H9 (cell line): ENCODE measurements around the gene ETV7. TPM values are rescaled to one million over a fixed set of nuclear protein-coding genes. Genes with fewer than 3 reads are reported as not detected.

Source experiments
- DNase-seq: peaks from one replicate; pipeline ENCODE4 v3.0.0-alpha.2; 2017
- H2AFZ ChIP-seq: one replicate; pipeline ENCODE4 v1.6.1; 2013; ENCODE audit warnings: mild to moderate bottlenecking, low read length, control low read depth, moderate library complexity
- H2AK5ac ChIP-seq: 2 replicates; pipeline ENCODE4 v1.6.1; 2013; ENCODE audit warnings: low read length, control low read depth, mixed read lengths; ENCODE audit not compliant: insufficient read length
- H2BK120ac ChIP-seq: one replicate; pipeline ENCODE4 v1.6.1; 2013; ENCODE audit warnings: low read depth, mild to moderate bottlenecking, low read length, control low read depth, inconsistent platforms; ENCODE audit not compliant: poor library complexity, severe bottlenecking
- H2BK12ac ChIP-seq: 2 replicates; pipeline ENCODE4 v1.6.1; 2013; ENCODE audit warnings: low read length, control low read depth, mixed read lengths, low read depth; ENCODE audit not compliant: insufficient read length
- H2BK15ac ChIP-seq: 2 replicates; pipeline ENCODE4 v1.6.1; 2013; ENCODE audit warnings: low read depth, low read length, control low read depth
- H2BK20ac ChIP-seq: one replicate; pipeline ENCODE4 v1.6.1; 2013; ENCODE audit warnings: low read depth, mild to moderate bottlenecking, low read length, control low read depth, inconsistent platforms; ENCODE audit not compliant: poor library complexity, severe bottlenecking
- H2BK5ac ChIP-seq: 2 replicates; pipeline ENCODE4 v1.6.1; 2013; ENCODE audit warnings: low read length, control low read depth, mixed read lengths; ENCODE audit not compliant: insufficient read length
- H3K14ac ChIP-seq: 2 replicates; pipeline ENCODE4 v1.6.1; 2013; ENCODE audit warnings: low read length, control low read depth; ENCODE audit not compliant: insufficient read depth
- H3K18ac ChIP-seq: 2 replicates; pipeline ENCODE4 v1.6.1; 2013; ENCODE audit warnings: low read depth, mild to moderate bottlenecking, mixed read lengths, low read length, control low read depth; ENCODE audit not compliant: insufficient read length
- H3K23ac ChIP-seq: 2 replicates; pipeline ENCODE4 v1.6.1; 2013; ENCODE audit warnings: low read length, control low read depth, mixed read lengths, low read depth; ENCODE audit not compliant: insufficient read length
- H3K23me2 ChIP-seq: 2 replicates; pipeline ENCODE4 v1.6.1; 2013; ENCODE audit warnings: low read depth, mild to moderate bottlenecking, mixed read lengths, low read length, control low read depth; ENCODE audit not compliant: insufficient read length, poor library complexity, severe bottlenecking
- H3K27ac ChIP-seq: 2 replicates; pipeline ENCODE4 v1.5.1; 2013; ENCODE audit warnings: low read length, control low read depth, mixed read lengths, low read depth; ENCODE audit not compliant: insufficient read length
- H3K27me3 ChIP-seq: 2 replicates; pipeline ENCODE4 v1.6.1; 2013; ENCODE audit warnings: low read length, control low read depth, inconsistent platforms; ENCODE audit not compliant: insufficient read depth
- H3K4ac ChIP-seq: 2 replicates; pipeline ENCODE4 v1.6.1; 2013; ENCODE audit warnings: low read depth, mild to moderate bottlenecking, control low read depth, inconsistent platforms, low read length, moderate library complexity
- H3K4me1 ChIP-seq: 2 replicates; pipeline ENCODE4 v1.6.1; 2013; ENCODE audit warnings: low read length, control low read depth, inconsistent platforms; ENCODE audit not compliant: insufficient read depth
- H3K4me2 ChIP-seq: 2 replicates; pipeline ENCODE4 v1.6.1; 2013; ENCODE audit warnings: low read length, control low read depth, mixed read lengths; ENCODE audit not compliant: insufficient read length, insufficient read depth
- H3K56ac ChIP-seq: 2 replicates; pipeline ENCODE4 v1.6.1; 2013; ENCODE audit warnings: low read depth, mild to moderate bottlenecking, mixed read lengths, low read length, control low read depth; ENCODE audit not compliant: insufficient read length
- H3K79me1 ChIP-seq: 2 replicates; pipeline ENCODE4 v1.6.1; 2013; ENCODE audit warnings: low read depth, mild to moderate bottlenecking, moderate library complexity, low read length, control low read depth, inconsistent platforms; ENCODE audit not compliant: insufficient read depth, poor library complexity, severe bottlenecking
- H3K79me2 ChIP-seq: 2 replicates; pipeline ENCODE4 v1.6.1; 2013; ENCODE audit warnings: low read length, control low read depth, inconsistent platforms; ENCODE audit not compliant: insufficient read depth
- H3K9ac ChIP-seq: 2 replicates; pipeline ENCODE4 v1.6.1; 2013; ENCODE audit warnings: low read length, control low read depth, mixed read lengths; ENCODE audit not compliant: insufficient read length; ENCODE audit errors: extremely low read depth
- H3K9me3 ChIP-seq: one replicate; pipeline ENCODE4 v1.6.1; 2013; ENCODE audit warnings: low read depth, low read length, inconsistent platforms; ENCODE audit not compliant: control insufficient read depth
- H3T11ph ChIP-seq: one replicate; pipeline ENCODE4 v1.6.1; 2013; ENCODE audit warnings: mild to moderate bottlenecking, low read length, control low read depth, inconsistent platforms
- H4K20me1 ChIP-seq: one replicate; pipeline ENCODE4 v1.6.1; 2013; ENCODE audit not compliant: control insufficient read depth, insufficient read length, insufficient read depth
- H4K5ac ChIP-seq: 2 replicates; pipeline ENCODE4 v1.6.1; 2013; ENCODE audit warnings: low read depth, mild to moderate bottlenecking, mixed read lengths, low read length, control low read depth; ENCODE audit not compliant: insufficient read length
- H4K8ac ChIP-seq: replicated peaks from 2 replicates; pipeline ENCODE4 v1.6.1; 2013; ENCODE audit warnings: low read length, control low read depth, mixed read lengths, low read depth; ENCODE audit not compliant: insufficient read length
- H4K91ac ChIP-seq: 2 replicates; pipeline ENCODE4 v1.6.1; 2013; ENCODE audit warnings: low read depth, mild to moderate bottlenecking, moderate library complexity, mixed read lengths, low read length, control low read depth; ENCODE audit not compliant: insufficient read length
- H3K27ac Mint-ChIP-seq, 3 experiments: 2 replicates in 2 of 3; 3 replicates in 1 of 3; pipeline ENCODE4 v1.8.0; 2020 to 2021; ENCODE audit warnings: mixed read lengths in 3 of 3, mild to moderate bottlenecking in 1 of 3, moderate library complexity in 1 of 3
- H3K27me3 Mint-ChIP-seq: 2 replicates; pipeline ENCODE4 v1.8.0; 2021; ENCODE audit warnings: low read depth, mild to moderate bottlenecking, moderate library complexity, mixed read lengths
- H3K36me3 Mint-ChIP-seq, 3 experiments: 2 replicates in 2 of 3; 3 replicates in 1 of 3; pipeline ENCODE4 v1.8.0; 2020 to 2021; ENCODE audit warnings: low read depth in 3 of 3, mixed read lengths in 3 of 3; ENCODE audit not compliant: insufficient read depth in 1 of 3
- H3K4me1 Mint-ChIP-seq, 2 experiments: 2 replicates each; pipeline ENCODE4 v1.8.0; 2020; ENCODE audit warnings: mixed read lengths in 2 of 2
- H3K4me3 Mint-ChIP-seq, 2 experiments: 2 replicates in 1 of 2; 3 replicates in 1 of 2; pipeline ENCODE4 v1.8.0; 2020 to 2021; ENCODE audit warnings: mild to moderate bottlenecking in 2 of 2, mixed read lengths in 2 of 2, moderate library complexity in 1 of 2
- H3K9me3 Mint-ChIP-seq, 2 experiments: 2 replicates in 1 of 2; 3 replicates in 1 of 2; pipeline ENCODE4 v1.8.0; 2020; ENCODE audit warnings: mild to moderate bottlenecking in 2 of 2, mixed read lengths in 2 of 2, moderate library complexity in 1 of 2
- CTCF ChIP-seq: fragments of 200-600 bp; sonication (generic); conservative IDR thresholded peaks from 3 replicates; pipeline ENCODE4 v1.8.0; 2021; ENCODE audit warnings: antibody characterized with exemption, mild to moderate bottlenecking
- WGBS: extraction: QIAGEN DNeasy Blood & Tissue Kit; methylation state at CpG from one replicate; pipeline ENCODE4 v1.1.7; 2013; ENCODE audit warnings: missing lambda C conversion rate, low lambda C conversion rate, mixed read lengths; ENCODE audit not compliant: insufficient read length; ENCODE audit errors: extremely low coverage; 5-methylcytosine and 5-hydroxymethylcytosine counted together
- total RNA-seq: library from RNA; stranded (reverse); gene quantifications from 2 replicates; pipeline ENCODE4 v1.2.1, GENCODE V29; 2021

The ETV7 gene
- total RNA-seq, 1 experiment from 2014 or later: 0.92 TPM

GRCh38 chr6:36376183-36376582 lies 11.3 kb downstream of the ETV7 start:
- H4K5ac ChIP-seq: no peak overlapping the region
- no peaks in the 10 kb centered on the region for H4K20me1 ChIP-seq
- no peaks in the 10 kb centered on the region for H3K79me1 ChIP-seq
- TF ChIP-seq CTCF: no peak
- Mint-ChIP-seq H3K4me3 (no peak overlapping the region), H3K27me3 (peaks cover 8% of the 10 kb centered on the region), H3K4me1 (peaks cover 24% of the 10 kb centered on the region in 2 experiments), H3K27ac (no peak overlapping the region), H3K36me3 (peaks cover 0 to 7% (median 0%) of the 10 kb centered on the region in 3 experiments; a peak in 2 of 7 replicates), H3K9me3 (peaks cover 0 to 4% of the 10 kb centered on the region in 2 experiments; a peak in 2 of 5 replicates)
- no peak overlapping the region for H2BK20ac ChIP-seq
- no peak overlapping the region for H2AFZ ChIP-seq
- no peak overlapping the region for H2BK12ac ChIP-seq
- H2BK5ac ChIP-seq: no peak overlapping the region
- no peaks in the 10 kb centered on the region for H3K27me3 ChIP-seq
- H3K79me2 ChIP-seq: 0 out of 2 replicates have a peak, but pooled peaks cover 2% of the 10 kb centered on the region
- H2BK120ac ChIP-seq: no peak overlapping the region
- no peak overlapping the region for H3K23ac ChIP-seq
- no peak overlapping the region for H4K91ac ChIP-seq
- no peak overlapping the region for H3K14ac ChIP-seq
- no peak overlapping the region for H3K4me2 ChIP-seq
- no peak overlapping the region for H3K27ac ChIP-seq
- no peak overlapping the region for H3T11ph ChIP-seq
- no peak overlapping the region for H3K18ac ChIP-seq
- H2BK15ac ChIP-seq: no peak overlapping the region
- no peak overlapping the region for H3K4ac ChIP-seq
- WGBS: no CpG with 5 or more reads among the region's 8 CpGs
- H4K8ac ChIP-seq: no peak overlapping the region
- H2AK5ac ChIP-seq: no peak overlapping the region
- no peak overlapping the region for H3K56ac ChIP-seq
- peaks cover 4% of the 10 kb centered on the region; the same call in 1 of the 2 replicates for H3K4me1 ChIP-seq
- DNase-seq: no peak
- no peaks in the 10 kb centered on the region for H3K23me2 ChIP-seq
- H3K9me3 ChIP-seq: no peaks in the 10 kb centered on the region
- H3K9ac ChIP-seq: no peak overlapping the region
